Measurements from ENCODE around the gene C2orf49.
A peak's percentile ranks its signal among the peaks of the same experiment; 100 is the strongest.

C2orf49 gene

GRCh38 chr2:105397953-105398335 is 60.6 kb downstream of the C2orf49 start:
- Histone ChIP-seq H3K4me3 (ENCODE audit: low read depth in 1 of 2, low read length in 2 of 2) (peak overlapping the region; percentile 80 to 84), H3K27me3 (ENCODE audit: control insufficient read depth in 1 of 2, insufficient read depth in 2 of 2, low read length in 2 of 2) (no peaks in the 10 kb centered on the region), H3K4me1 (ENCODE audit: control insufficient read depth in 1 of 2, insufficient read depth in 2 of 2, low read length in 2 of 2) (peaks cover 17% of the 10 kb centered on the region in 2 donors), H3K9me3 (ENCODE audit: control insufficient read depth in 1 of 2, low read length in 2 of 2) (no peaks in the 10 kb centered on the region), H3K36me3 (ENCODE audit: control insufficient read depth in 1 of 2, insufficient read depth in 2 of 2, low read length in 2 of 2) (peaks cover 0 to 8% of the 10 kb centered on the region in 2 donors), H3K27ac (ENCODE audit: low read depth, low read length) (peak overlapping the region; percentile 82), H3K9ac (ENCODE audit: low read depth in 1 of 2, low read length in 2 of 2) (peak overlapping the region; percentile 89 to 92)

- Histone ChIP-seq H3K27me3 (ENCODE audit: control insufficient read depth in 1 of 2, insufficient read depth in 2 of 2, low read length in 2 of 2) (no peaks in the 10 kb centered on the region), H3K9ac (ENCODE audit: low read depth in 1 of 2, low read length in 2 of 2) (peak within 1 kb of the TSS; percentile 89 to 92), H3K9me3 (ENCODE audit: control insufficient read depth in 1 of 2, low read length in 2 of 2) (no peaks in the 10 kb centered on the region), H3K4me1 (ENCODE audit: control insufficient read depth in 1 of 2, insufficient read depth in 2 of 2, low read length in 2 of 2) (peaks cover 23% of the 10 kb centered on the region in 2 donors), H3K36me3 (ENCODE audit: control insufficient read depth in 1 of 2, insufficient read depth in 2 of 2, low read length in 2 of 2) (peaks cover 0 to 5% of the 10 kb centered on the region in 2 donors), H3K4me3 (ENCODE audit: low read depth in 1 of 2, low read length in 2 of 2) (peak within 1 kb of the TSS; percentile 80 to 84), H3K27ac (ENCODE audit: low read depth, low read length) (peak within 1 kb of the TSS; percentile 82)
Measured at GRCh38 chr2:105398336-105399206, 61.2 kb downstream of the C2orf49 start, which contains the start of gene FHL2. FHL2 (minus strand) TSS chr2:105399051; CDS start chr2:105386516, 12,535 bp downstream.
